HG03565 (cell line): Measurements from ENCODE around the gene FGF18.
"Not testable (repeated sequence)": the region's sequence is repeated elsewhere in the genome, so short reads cannot be mapped to it uniquely, and the experiment has no call there.

Experiments used
- ATAC-seq: cut with Tn5 transposase; IDR thresholded peaks from one replicate; pipeline ENCODE4 v1.9.1; 2021; ENCODE audit warnings: mild to moderate bottlenecking, moderate library complexity; ENCODE audit not compliant: unreplicated experiment

Gene FGF18

DNA sequence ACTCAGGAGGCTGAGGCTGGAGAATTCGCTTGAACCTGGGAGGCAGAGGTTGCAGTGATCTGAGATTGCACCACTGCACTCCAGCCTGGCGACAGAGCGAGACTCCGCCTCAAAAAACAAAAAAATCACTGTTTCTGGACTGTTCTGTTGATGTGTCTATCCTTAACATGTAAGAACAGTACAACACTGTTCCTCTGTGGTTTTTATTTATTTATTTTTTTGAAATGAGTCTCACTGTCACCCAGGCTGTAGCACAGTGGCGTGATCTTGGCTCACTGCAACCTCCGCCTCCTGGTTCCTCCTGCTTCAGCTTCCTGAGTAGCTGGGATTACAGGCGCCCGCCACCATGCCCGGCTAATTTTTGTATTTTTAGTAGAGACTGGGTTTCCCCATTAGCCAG, 20.8 kb upstream of the FGF18 start:
- not testable (repeated sequence) for ATAC-seq

DNA sequence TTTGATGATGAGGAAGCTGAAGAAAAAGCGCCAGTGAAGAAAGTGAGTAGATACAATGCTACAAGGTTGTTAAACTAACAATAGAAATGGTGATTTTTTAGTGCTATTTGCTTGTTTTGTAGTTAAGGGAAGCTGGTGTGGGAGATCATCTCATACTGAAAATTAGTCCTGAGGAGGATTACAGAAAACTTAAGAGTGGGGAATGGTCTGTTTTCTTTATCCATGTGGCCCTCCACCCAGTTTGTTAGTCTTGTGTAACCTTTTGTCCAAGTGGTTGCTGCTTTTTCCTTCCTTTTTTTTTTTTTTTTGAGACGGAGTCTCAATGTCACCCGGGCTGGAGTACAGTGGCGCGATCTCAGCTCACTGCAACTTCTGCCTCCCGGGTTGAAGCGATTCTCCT, 19.3 kb upstream of the FGF18 start:
- ATAC-seq: no peak

DNA sequence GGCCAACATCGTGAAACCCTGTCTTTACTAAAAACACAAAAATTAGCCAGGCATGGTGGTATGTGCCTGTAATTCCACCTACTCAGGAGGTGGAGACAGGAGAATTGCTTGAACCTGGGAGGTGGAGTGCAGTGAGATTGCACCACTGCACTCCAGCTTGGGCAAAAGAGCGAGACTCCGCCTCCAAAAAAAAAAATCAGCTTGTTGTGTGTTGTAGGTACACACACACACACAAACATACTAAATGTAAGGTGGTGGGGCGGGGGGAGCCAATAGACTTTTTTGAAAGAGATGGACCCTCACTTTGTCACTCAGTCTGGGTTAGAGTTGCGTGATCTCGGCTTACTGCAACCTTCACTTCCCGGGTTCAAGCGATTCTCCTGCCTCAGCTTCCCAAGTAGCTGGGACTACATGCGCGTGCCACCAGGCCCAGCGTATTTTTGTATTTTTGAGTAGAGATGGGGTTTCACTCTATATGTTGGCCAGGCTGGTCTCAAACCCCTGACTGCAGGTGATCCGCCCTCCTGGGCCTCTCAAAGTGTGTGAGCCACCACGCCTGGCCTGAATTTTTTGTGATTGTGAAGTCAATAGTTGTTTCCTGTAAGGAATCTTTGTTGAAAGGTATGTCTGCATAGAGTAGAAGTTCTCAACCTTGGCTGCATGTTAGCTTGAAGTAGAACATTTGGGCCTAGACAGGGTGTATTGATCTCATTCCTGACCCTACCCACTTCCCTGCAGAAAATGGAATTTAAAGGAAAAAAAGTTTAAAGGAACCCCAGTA, 18.1 kb upstream of the FGF18 start:
- ATAC-seq: no peak

DNA sequence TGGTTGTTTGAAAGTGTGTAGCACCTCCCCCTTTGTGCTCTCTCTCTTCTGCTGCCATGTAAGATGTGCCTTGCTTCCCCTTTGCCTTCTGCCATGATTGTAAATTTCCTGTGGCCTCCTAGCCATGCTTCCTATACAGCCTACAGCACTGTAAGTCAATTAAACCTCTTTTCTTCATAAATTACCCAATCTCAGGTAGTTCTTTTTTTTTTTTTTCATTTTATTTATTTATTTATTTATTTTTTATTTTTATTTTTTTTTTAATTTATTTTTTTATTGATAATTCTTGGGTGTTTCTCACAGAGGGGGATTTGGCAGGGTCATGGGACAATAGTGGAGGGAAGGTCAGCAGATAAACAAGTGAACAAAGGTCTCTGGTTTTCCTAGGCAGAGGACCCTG, 16.7 kb upstream of the FGF18 start:
- not testable (repeated sequence) for ATAC-seq

DNA sequence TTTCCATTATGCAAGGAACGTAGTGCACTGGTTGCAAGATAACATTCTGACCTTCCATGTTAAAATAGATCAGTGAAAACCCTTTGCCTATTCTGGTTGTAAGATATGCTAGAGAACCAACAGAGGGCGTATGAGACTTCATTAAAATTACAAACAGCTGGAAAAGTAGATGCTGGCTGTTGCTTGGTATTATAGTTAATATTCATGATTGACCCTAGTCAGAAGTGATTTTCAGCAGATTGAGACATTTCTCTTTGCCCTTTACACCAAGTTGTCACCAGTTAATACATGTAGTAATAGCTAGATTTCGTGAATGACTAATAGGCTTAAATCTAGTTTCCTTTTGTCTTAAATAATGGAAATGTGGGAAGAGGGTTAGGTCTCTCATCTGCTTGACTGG, 13.8 kb upstream of the FGF18 start:
- no peak for ATAC-seq

DNA sequence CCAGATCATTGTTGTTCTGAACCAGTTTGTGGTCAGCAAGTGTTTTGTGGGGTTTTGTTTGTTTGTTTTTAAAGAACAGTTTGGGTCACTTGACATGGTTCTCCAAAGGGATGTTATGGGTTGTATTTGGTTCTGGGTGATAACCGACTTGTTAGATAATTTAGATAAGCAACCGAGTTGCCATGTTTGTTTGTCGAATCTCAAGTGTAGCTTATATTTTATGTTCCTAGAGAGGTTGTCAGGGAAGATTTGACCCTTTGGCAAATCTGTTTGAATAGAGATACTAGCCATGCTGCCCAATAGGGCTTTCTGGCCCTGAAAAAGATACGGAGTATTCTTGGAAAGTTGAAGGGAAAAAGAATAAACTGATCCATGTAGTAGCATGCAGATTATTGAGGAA, 12.2 kb upstream of the FGF18 start:
- ATAC-seq: no peak

DNA sequence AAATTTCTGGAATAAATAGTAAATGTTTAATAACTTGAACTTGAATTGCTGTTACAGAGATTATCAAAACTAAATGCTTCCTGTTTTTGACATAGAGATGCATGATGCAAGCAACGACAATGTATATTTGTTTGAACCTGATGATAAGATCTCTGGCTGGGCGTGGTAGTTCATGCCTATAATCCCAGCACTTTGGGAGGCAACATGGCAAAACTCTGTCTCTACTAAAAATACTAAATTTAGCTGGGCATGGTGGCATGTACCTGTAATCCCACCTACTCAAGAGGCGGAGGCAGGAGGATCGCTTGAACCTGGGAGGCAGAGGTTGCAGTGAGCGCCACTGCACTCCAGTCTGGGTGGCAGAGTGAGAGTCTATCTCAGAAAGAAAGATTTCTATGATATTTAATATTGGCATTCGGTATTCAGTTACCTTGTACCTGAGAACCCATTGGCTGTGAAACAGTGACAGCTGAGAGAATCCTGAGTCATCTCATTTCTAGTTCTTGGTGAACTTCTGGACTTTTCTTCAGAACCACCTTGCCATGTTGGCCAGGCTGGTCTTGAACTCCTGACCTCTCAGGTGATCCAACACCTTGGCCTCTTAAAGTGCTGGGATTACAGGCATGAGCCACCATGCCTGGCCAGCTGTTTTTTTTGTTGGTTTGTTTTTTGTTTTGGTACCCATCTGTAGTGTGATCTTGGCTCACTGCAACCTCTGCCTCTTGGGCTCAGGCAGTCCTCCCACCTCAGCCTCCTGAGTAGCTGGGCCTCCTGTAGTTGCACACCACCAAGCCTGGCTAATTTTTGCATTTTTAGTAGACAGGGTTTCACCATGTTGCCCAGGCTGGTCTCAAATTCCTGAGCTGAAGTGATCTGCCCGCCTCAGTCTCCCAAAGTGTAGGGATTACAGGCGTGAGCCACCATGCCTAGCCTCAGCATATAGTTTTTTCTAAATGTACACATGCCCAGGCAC, 10.0 kb upstream of the FGF18 start:
- ATAC-seq: no peak

DNA sequence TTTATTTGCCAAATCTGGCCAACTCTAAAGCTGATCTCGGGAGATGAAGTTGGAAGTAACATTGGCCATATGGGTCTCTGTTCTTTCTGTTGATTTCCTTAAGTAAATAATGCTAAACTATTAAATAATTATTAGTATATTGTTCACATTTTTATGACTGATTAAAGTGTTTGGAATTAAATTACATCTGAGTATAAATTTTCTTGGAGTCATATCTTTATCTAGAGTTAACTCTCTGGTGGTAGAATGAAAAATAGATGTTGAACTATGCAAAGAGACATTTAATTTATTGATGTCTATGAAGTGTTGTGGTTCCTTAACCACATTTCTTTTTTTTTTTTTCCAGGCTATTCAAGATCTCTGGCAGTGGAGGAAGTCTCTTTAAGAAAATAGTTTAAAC, 9.3 kb upstream of the FGF18 start:
- no peak for ATAC-seq

DNA sequence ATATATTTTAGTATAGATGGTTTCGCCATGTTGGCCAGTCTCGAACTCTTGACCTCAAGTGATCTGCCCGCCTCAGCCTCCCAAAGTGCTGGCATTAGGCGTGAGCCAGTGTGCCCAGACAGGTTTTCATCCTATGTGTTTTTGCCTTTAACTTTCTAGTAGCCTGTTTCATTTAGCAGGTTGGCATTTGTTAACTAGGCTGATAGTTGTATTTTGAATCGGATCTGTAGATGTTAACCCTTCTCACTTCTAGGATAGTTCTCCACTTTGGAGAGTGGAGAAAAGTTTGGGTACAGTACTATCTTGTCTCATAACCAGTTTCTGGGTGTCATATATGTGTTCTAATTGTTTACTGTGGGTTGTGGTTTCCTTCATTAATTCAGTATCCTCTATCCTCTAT, 7.3 kb upstream of the FGF18 start:
- ATAC-seq: no peak

DNA sequence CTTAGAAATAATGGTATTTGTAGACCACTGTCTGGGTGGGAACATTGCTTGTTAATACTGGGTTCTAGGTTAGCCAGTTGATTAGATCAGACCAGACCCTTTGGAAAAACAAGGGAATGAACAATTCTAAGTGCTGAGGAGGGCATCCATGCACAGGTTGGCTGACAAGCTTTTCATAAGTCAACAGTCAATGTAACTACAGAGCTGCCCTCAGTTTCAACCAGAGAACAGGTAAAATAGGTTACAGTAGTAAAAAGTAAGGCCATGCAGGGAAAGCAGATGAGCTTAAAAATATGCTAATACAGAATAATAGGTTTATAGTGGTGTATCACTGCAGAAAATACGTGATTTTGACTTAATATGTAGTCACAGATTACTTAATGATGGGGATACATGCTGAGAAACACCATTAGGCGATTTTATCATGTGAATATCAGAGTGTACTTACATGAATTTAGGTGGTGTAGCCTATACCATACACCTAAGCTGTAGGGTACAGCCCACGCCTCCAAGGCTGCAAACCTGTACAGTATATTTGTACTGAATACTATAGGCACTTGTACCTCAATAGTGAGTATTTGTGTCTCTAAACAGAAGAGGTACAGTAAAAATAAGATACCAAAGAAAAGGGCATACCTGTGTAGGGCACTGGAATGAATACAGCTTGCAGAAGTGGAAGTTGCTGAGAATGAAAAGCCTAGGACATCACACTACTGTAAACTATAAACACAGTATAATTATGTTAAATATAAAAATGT, 6.1 kb upstream of the FGF18 start:
- no peak for ATAC-seq

DNA sequence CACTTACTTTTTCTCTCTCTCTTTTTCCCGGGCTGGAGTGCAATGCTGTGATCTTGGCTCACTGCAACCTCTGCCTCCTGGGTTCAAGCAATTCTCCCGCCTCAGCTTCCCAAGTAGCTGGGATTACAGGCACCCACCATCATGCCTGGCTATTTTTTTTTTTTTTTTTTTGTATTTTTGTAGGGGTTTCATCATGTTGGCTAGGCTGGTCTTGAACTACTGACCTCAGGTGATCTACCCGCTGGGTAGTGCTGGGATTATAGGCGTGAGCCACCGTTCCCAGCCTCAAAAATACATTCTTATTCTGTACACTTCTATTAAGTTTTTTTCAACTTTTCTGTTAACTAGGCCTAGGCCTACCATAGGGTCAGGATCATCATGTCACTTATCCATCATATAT, 5.5 kb upstream of the FGF18 start:
- ATAC-seq: not testable (repeated sequence)

DNA sequence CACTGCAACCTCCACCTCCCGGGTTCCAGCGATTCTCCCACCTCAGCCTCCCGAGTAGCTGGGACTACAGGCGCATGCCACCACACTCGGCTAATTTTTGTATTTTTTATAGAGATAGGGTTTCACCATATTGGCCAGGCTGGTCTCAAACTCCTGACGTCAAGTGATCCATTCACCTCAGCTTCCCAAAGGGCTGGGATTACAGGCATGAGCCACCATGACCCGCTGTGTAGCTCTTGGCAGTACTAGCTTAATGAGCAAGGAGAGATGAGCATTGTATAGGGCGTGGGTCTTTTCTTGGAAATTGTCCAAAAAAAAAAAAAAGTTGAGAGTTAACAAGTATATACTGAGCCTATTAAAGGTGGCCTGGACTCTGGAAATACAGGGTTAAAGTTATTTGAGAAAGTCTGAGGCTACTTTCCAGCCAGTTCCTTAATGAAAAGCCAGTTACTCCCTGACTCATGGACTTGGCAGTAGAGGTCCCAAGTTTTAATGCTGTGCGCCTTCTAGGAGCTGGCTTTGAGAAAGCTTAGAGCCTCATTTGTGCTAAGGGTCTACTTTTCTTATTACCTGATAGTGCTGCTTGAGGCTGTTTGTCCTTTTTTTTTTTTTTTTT, 4.2 kb upstream of the FGF18 start:
- no peak for ATAC-seq

DNA sequence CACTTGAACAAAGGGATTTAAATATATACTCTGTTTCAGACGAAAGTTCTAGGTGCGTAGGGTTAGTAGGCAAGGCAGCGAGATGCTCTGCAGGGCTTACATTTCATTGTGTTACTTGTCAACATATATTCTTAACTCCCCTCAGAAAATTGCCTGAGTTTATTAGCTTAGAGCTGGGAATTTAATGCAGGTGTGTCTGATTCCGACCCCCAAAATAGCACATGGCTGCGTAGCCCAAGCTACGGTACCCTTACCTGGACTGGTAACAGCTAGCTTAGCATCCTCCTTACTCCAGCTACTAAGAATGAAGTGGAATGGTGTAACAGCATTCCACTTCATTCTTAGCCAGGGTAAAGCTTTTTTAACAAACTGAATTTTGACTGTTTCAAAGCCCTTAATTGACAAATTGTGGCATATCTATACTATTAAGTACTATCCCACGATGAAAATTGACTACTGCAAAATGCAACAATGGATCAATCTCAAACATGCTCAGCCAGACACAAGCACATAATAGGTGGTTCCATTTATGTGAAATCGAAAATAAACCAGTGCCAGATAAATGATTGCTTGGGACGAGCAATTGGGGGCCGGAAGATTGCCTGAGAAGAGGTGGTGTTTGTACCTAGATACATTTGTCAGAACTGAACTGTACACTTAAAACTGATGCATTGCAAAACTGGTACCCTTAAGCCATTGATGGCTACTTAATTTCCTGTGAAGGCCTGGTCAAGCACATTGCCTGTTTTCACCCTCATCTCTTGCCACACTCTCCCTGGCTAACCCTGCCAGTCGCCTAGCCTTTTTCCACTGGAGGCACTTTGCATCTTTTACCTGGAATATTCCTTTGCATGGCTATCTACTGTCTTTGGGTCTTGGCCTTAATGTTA, 3.0 kb upstream of the FGF18 start:
- ATAC-seq: no peak

DNA sequence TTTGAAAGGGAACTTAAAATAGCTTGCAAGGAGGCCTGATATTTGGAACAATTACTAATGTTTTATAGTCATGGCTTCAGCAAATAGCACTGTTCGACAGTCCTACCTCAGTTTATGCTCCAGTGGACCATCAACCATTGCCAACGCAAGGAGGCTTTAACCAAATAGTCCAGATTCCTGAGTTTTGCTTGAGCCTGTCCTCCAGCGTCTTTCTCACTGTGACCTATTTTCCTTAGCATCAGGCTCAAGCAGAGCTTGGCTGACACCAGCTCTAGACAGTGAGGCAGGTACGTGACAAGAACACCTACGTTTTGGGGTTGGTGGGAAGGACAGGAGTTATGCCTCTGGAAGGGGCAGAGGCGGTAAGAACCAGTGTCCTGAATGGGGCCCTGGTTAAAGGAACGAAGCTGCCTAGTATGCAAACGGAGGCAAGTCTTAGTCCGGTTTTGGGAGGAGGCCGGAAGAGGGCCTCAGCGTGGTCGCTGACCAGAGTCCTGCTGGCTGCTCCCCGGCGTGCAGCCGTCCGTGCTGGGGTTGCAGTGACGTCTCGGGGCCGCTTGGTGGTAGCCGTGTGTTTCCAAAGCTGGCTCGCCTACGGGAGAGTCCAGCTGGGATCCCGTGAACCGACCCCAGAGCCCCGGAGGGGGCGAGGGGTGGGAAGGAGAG, 998 bp upstream of the FGF18 start:
- peak; percentile 42 for ATAC-seq

DNA sequence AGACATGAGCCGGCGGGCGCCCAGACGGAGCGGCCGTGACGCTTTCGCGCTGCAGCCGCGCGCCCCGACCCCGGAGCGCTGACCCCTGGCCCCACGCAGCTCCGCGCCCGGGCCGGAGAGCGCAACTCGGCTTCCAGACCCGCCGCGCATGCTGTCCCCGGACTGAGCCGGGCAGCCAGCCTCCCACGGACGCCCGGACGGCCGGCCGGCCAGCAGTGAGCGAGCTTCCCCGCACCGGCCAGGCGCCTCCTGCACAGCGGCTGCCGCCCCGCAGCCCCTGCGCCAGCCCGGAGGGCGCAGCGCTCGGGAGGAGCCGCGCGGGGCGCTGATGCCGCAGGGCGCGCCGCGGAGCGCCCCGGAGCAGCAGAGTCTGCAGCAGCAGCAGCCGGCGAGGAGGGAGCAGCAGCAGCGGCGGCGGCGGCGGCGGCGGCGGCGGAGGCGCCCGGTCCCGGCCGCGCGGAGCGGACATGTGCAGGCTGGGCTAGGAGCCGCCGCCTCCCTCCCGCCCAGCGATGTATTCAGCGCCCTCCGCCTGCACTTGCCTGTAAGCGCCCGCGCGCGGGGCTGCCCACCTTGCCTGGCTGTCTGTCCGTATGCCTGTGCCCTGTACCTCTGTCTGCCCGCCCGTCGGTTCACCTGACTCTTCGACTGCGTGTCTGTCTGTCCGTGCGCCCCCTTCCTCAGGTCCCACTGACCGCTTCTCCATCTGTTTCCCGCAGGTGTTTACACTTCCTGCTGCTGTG, 412 bp downstream of the FGF18 start:
- ATAC-seq: no peak

DNA sequence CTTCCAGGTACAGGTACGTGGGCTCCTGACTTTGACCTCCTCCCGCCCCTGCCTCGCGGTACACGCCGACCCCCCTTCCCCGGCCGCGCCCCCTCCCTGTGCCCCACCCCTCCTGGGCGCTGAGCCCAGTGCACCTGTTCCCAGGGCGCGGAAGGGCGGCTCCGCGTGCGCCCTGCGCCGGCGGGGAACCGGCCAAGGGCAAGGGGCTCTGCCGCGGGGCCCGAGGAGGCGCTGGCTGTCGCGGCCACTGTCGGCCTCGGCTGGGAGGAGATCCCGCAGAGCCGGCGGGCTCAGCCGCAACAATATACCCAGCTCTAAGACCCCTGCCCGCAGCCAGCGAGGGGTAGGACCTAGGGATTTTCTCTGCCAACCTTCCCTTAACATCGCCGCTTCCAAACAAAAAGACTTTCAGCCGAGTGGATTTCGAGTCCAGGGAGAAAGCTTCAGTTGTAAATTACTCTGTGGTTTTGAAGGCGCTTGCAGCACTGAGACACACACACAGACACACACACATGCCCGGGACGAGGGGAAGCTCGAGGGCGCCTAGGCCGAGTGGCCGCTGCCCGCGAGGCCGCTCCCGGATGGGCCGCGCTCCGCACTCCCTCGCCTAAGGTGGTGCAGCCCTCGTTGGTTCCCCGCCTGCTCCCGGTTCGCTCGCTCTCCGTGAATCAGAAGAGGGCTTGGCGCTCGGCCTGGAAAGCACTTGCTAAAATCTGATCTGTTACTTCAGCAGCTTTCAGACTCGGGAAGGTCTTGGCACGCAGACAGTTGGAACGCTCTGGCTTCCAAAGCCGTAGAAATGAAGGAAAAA, 1.2 kb downstream of the FGF18 start:
- no peak for ATAC-seq

DNA sequence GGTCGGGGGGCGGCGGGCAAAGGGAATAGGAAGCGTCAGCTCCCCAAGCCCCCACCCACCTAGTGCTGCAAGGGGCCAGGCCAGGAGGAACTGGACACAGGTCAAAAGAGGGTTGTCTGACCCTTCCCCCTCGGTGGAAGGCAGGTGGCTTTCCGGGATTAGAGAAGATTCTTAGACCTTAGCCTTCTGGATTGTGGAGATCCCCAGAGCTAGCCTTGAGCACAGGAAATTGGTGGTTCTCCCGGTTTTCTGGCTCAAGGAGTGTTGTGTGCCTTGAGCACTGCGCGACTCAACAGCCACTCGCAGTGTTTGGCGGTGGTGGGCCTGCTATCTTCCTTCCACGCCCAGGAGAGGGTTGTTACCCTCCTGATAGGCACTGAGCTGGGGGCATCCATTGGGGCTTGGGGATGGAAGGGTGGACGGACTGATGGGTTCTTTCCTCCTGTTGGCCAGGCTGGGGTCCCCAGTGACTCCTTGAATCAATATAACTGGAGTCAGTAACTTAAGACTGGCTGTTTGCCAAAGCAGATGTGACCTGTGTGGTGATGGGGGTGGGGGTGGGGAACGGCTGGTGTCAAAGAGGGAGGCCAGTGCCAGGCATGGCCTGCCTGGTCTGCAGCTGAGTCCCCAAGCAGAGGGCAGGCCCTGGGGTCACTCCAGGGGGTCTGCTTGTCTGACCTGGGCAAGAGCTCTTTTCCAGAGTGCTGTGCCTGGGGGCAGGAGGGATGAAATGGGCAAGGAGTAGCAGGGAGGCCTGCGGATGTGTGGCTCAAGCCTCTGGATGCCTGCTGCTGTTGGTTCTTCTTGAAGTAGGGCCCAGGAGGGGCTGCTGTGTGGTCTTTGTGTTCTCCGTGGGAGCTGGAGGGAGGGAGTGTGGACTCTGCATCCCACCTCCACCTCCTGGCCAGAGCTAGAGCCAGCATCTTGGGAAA, 2.1 kb downstream of the FGF18 start:
- ATAC-seq: no peak
